ENCODE data around the gene BATF. TPM values are rescaled to one million over a fixed set of nuclear protein-coding genes. Genes with fewer than 3 reads are reported as not detected.
A peak's percentile ranks its signal among the peaks of the same experiment; 100 is the strongest.

BATF gene
- total and polyA plus RNA-seq, 2 experiments from 2014 or later, result not detected

GRCh38 chr14:75542588-75543091, 20.4 kb downstream of the BATF start:
- Mint-ChIP-seq H3K4me3 (no peak overlapping the region), H3K27me3 (ENCODE audit: insufficient read depth, low read depth, poor library complexity) (peaks cover 4% of the 10 kb centered on the region), H3K27ac (no peak overlapping the region), H3K9me3 (no peaks in the 10 kb centered on the region), H3K4me1 (peaks cover 16% of the 10 kb centered on the region; the same call in 2 of the 3 replicates), H3K36me3 (ENCODE audit: low read depth) (no peaks in the 10 kb centered on the region)
- Histone ChIP-seq H3K27me3 (ENCODE audit: insufficient read depth) (no peaks in the 10 kb centered on the region), H3K4me2 (no peak overlapping the region), H3K9me2 (ENCODE audit: insufficient read depth) (no peaks in the 10 kb centered on the region), H3K4me1 (ENCODE audit: insufficient read depth) (no peaks in the 10 kb centered on the region; the same call in 1 of the 2 replicates), H3F3A (replicated peaks; ENCODE audit: low read depth) (no peaks in the 10 kb centered on the region), H3K4me3 (no peak overlapping the region), H3K36me3 (ENCODE audit: insufficient read depth) (no peaks in the 10 kb centered on the region), H3K79me2 (replicated peaks; ENCODE audit: insufficient read depth) (no peaks in the 10 kb centered on the region), H3K27ac (ENCODE audit: low read depth) (no peak overlapping the region), H4K20me1 (replicated peaks; ENCODE audit: insufficient read depth) (no peaks in the 10 kb centered on the region), H2AFZ (peak overlapping the region; percentile 91)
- DNase-seq (ENCODE audit: low spot score) (peak; percentile 18), ATAC-seq (peak; percentile 44)
- no peak for TF ChIP-seq JUNB (IDR thresholded peaks at IDR 0.05; ENCODE audit: unreplicated experiment)
- TF ChIP-seq ZNF114 (CRISPR knock-in tag; IDR thresholded peaks at IDR 0.05), result no peak
- no peak for TF ChIP-seq POLR2AphosphoS5 (IDR thresholded peaks at IDR 0.05; ENCODE audit: low read depth)
- no peak for TF ChIP-seq EZH2phosphoT487 (IDR thresholded peaks at IDR 0.05; ENCODE audit: unreplicated experiment)
- no peak for TF ChIP-seq CTCF (conservative IDR thresholded peaks at IDR 0.05; ENCODE audit: low read depth in 2 of 2)
- no peak for TF ChIP-seq STAT1 (IDR thresholded peaks at IDR 0.05; ENCODE audit: unreplicated experiment)
- TF ChIP-seq ZNF331 (CRISPR knock-in tag; IDR thresholded peaks at IDR 0.05; ENCODE audit: low read depth), result no peak
- TF ChIP-seq, protein P1, sequence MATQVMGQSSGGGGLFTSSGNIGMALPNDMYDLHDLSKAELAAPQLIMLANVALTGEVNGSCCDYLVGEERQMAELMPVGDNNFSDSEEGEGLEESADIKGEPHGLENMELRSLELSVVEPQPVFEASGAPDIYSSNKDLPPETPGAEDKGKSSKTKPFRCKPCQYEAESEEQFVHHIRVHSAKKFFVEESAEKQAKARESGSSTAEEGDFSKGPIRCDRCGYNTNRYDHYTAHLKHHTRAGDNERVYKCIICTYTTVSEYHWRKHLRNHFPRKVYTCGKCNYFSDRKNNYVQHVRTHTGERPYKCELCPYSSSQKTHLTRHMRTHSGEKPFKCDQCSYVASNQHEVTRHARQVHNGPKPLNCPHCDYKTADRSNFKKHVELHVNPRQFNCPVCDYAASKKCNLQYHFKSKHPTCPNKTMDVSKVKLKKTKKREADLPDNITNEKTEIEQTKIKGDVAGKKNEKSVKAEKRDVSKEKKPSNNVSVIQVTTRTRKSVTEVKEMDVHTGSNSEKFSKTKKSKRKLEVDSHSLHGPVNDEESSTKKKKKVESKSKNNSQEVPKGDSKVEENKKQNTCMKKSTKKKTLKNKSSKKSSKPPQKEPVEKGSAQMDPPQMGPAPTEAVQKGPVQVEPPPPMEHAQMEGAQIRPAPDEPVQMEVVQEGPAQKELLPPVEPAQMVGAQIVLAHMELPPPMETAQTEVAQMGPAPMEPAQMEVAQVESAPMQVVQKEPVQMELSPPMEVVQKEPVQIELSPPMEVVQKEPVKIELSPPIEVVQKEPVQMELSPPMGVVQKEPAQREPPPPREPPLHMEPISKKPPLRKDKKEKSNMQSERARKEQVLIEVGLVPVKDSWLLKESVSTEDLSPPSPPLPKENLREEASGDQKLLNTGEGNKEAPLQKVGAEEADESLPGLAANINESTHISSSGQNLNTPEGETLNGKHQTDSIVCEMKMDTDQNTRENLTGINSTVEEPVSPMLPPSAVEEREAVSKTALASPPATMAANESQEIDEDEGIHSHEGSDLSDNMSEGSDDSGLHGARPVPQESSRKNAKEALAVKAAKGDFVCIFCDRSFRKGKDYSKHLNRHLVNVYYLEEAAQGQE (IDR thresholded peaks at IDR 0.05; ENCODE audit: unreplicated experiment), result no peak
- TF ChIP-seq, protein P2, sequence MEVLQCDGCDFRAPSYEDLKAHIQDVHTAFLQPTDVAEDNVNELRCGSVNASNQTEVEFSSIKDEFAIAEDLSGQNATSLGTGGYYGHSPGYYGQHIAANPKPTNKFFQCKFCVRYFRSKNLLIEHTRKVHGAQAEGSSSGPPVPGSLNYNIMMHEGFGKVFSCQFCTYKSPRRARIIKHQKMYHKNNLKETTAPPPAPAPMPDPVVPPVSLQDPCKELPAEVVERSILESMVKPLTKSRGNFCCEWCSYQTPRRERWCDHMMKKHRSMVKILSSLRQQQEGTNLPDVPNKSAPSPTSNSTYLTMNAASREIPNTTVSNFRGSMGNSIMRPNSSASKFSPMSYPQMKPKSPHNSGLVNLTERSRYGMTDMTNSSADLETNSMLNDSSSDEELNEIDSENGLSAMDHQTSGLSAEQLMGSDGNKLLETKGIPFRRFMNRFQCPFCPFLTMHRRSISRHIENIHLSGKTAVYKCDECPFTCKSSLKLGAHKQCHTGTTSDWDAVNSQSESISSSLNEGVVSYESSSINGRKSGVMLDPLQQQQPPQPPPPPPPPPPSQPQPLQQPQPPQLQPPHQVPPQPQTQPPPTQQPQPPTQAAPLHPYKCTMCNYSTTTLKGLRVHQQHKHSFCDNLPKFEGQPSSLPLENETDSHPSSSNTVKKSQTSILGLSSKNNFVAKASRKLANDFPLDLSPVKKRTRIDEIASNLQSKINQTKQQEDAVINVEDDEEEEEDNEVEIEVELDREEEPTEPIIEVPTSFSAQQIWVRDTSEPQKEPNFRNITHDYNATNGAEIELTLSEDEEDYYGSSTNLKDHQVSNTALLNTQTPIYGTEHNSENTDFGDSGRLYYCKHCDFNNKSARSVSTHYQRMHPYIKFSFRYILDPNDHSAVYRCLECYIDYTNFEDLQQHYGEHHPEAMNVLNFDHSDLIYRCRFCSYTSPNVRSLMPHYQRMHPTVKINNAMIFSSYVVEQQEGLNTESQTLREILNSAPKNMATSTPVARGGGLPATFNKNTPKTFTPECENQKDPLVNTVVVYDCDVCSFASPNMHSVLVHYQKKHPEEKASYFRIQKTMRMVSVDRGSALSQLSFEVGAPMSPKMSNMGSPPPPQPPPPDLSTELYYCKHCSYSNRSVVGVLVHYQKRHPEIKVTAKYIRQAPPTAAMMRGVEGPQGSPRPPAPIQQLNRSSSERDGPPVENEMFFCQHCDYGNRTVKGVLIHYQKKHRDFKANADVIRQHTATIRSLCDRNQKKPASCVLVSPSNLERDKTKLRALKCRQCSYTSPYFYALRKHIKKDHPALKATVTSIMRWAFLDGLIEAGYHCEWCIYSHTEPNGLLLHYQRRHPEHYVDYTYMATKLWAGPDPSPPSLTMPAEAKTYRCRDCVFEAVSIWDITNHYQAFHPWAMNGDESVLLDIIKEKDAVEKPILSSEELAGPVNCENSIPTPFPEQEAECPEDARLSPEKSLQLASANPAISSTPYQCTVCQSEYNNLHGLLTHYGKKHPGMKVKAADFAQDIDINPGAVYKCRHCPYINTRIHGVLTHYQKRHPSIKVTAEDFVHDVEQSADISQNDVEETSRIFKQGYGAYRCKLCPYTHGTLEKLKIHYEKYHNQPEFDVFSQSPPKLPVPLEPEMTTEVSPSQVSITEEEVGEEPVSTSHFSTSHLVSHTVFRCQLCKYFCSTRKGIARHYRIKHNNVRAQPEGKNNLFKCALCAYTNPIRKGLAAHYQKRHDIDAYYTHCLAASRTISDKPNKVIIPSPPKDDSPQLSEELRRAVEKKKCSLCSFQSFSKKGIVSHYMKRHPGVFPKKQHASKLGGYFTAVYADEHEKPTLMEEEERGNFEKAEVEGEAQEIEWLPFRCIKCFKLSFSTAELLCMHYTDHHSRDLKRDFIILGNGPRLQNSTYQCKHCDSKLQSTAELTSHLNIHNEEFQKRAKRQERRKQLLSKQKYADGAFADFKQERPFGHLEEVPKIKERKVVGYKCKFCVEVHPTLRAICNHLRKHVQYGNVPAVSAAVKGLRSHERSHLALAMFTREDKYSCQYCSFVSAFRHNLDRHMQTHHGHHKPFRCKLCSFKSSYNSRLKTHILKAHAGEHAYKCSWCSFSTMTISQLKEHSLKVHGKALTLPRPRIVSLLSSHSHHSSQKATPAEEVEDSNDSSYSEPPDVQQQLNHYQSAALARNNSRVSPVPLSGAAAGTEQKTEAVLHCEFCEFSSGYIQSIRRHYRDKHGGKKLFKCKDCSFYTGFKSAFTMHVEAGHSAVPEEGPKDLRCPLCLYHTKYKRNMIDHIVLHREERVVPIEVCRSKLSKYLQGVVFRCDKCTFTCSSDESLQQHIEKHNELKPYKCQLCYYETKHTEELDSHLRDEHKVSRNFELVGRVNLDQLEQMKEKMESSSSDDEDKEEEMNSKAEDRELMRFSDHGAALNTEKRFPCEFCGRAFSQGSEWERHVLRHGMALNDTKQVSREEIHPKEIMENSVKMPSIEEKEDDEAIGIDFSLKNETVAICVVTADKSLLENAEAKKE (CRISPR knock-in tag; IDR thresholded peaks at IDR 0.05), result no peak
- no peak for TF ChIP-seq CREB1 (CRISPR knock-in tag; IDR thresholded peaks at IDR 0.05; ENCODE audit: low read depth)
- no peak for TF ChIP-seq EZH2 (IDR thresholded peaks at IDR 0.05; ENCODE audit: low read depth, unreplicated experiment)
- TF ChIP-seq NANOG (IDR thresholded peaks at IDR 0.05; ENCODE audit: borderline replicate concordance), result no peak
- TF ChIP-seq ETS1 (IDR thresholded peaks at IDR 0.05), result no peak

Data from GM23338 (cell line).